ENCODE data around the gene TRIM71. TPM values are rescaled to one million over a fixed set of nuclear protein-coding genes. Genes with fewer than 3 reads are reported as not detected.

Gene TRIM71
- total and polyA plus RNA-seq, 2 of the 13 experiments (the other 11 are each of a cell fraction or from before 2014, with no cell fraction given), result 21.7 to 76.9 TPM

GRCh38 chr3:32825601-32826375 lies 8.0 kb downstream of the TRIM71 start (continued):
- no peak for TF ChIP-seq E2F5 (CRISPR knock-in tag; conservative IDR thresholded peaks at IDR 0.05)
- no peak for TF ChIP-seq ZNF383 (CRISPR knock-in tag; IDR thresholded peaks at IDR 0.05; ENCODE audit: borderline replicate concordance)
- TF ChIP-seq ZBED4 (CRISPR knock-in tag; IDR thresholded peaks at IDR 0.05; ENCODE audit: borderline replicate concordance), result no peak
- TF ChIP-seq ZSCAN20 (CRISPR knock-in tag; IDR thresholded peaks at IDR 0.05; ENCODE audit: borderline replicate concordance), result peak; percentile 78
- TF ChIP-seq RBFOX2 (IDR thresholded peaks at IDR 0.05; ENCODE audit: low read depth, low read length), result no peak; the same call in 1 of the 2 replicates
- TF ChIP-seq FOXK2 (IDR thresholded peaks at IDR 0.05), result no peak
- TF ChIP-seq NFIB (CRISPR knock-in tag; IDR thresholded peaks at IDR 0.05; ENCODE audit: borderline replicate concordance), result no peak
- no peak for TF ChIP-seq NR2F1 (CRISPR knock-in tag; IDR thresholded peaks at IDR 0.05)
- no peak for TF ChIP-seq ZNF7 (CRISPR knock-in tag; IDR thresholded peaks at IDR 0.05)
- no peak for TF ChIP-seq ZNF230 (CRISPR knock-in tag; IDR thresholded peaks at IDR 0.05)
- no peak for TF ChIP-seq YY1 (IDR thresholded peaks at IDR 0.05; ENCODE audit: insufficient read depth, insufficient replicate concordance, low read depth, low read length)
- no peak; the same call in 1 of the 2 replicates for TF ChIP-seq ZNF460 (CRISPR knock-in tag; IDR thresholded peaks at IDR 0.05; ENCODE audit: borderline replicate concordance)
- TF ChIP-seq CENPT (CRISPR knock-in tag; IDR thresholded peaks at IDR 0.05; ENCODE audit: low read depth), result no peak
- TF ChIP-seq SAP130 (CRISPR knock-in tag; IDR thresholded peaks at IDR 0.05; ENCODE audit: low read depth), result peak; percentile 22; the same call in 1 of the 2 replicates
- TF ChIP-seq SP140L (CRISPR knock-in tag; IDR thresholded peaks at IDR 0.05; ENCODE audit: borderline replicate concordance), result no peak
- no peak for TF ChIP-seq ZBTB14 (CRISPR knock-in tag; IDR thresholded peaks at IDR 0.05)
- peak; percentile 56; the same call in 1 of the 2 replicates for TF ChIP-seq CREM (IDR thresholded peaks at IDR 0.05)
- TF ChIP-seq CREM (CRISPR knock-in tag; IDR thresholded peaks at IDR 0.05), result no peak
- no peak for TF ChIP-seq ZFP82 (CRISPR knock-in tag; IDR thresholded peaks at IDR 0.05; ENCODE audit: borderline replicate concordance)
- no peak for TF ChIP-seq JARID2 (CRISPR knock-in tag; IDR thresholded peaks at IDR 0.05; ENCODE audit: insufficient replicate concordance)
- TF ChIP-seq ZNF747 (CRISPR knock-in tag; IDR thresholded peaks at IDR 0.05; ENCODE audit: borderline replicate concordance), result no peak
- no peak for TF ChIP-seq ZNF589 (CRISPR knock-in tag; conservative IDR thresholded peaks at IDR 0.05)
- TF ChIP-seq DDIT3 (CRISPR knock-in tag; IDR thresholded peaks at IDR 0.05), result no peak

Data from HepG2 (cell line).